ENCODE data around the gene CXCL6.

The CXCL6 gene

GRCh38 chr4:73836373-73837279, at the start of gene CXCL6:
Gene CXCL6, plus strand, starts transcription at chr4:73836678. Its CDS starts 73 bp downstream, at chr4:73836751.
- DNase-seq (ENCODE audit: low read depth in 3 of 3, low spot score in 1 of 3), result no peak

- no peak for DNase-seq (ENCODE audit: low read depth in 3 of 3, low spot score in 1 of 3)
Observed at GRCh38 chr4:73788411-73788810, 48.1 kb upstream of the CXCL6 start.

GRCh38 chr4:73798842-73799241, 37.6 kb upstream of the CXCL6 start:
- no peak for DNase-seq (ENCODE audit: low read depth in 3 of 3, low spot score in 1 of 3)

DNA sequence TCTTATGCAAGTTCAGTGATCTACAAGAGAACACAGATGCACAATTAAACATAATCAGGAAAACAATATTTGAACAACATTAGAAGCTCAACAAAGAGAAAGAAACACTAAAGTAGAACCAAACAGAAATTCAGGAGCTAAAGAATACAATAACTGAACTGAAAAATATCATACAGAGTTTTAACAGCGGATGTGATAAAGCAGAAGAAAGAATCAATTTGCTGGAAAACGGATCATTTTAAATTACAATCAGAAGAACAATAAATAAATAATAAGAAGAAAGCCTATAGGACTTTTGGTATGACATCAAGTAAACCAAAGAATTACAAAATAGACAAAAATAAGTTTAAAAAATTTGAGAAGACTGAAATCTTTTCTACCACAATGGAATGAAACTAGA, 36.3 kb upstream of the CXCL6 start:
- no peak for DNase-seq (ENCODE audit: low read depth in 3 of 3, low spot score in 1 of 3)

- DNase-seq (ENCODE audit: low read depth in 3 of 3, low spot score in 1 of 3), result no peak
Observed at GRCh38 chr4:73801692-73802091, 34.8 kb upstream of the CXCL6 start.

GRCh38 chr4:73803213-73803612, 33.3 kb upstream of the CXCL6 start:
- no peak for DNase-seq (ENCODE audit: low read depth in 3 of 3, low spot score in 1 of 3)

DNA sequence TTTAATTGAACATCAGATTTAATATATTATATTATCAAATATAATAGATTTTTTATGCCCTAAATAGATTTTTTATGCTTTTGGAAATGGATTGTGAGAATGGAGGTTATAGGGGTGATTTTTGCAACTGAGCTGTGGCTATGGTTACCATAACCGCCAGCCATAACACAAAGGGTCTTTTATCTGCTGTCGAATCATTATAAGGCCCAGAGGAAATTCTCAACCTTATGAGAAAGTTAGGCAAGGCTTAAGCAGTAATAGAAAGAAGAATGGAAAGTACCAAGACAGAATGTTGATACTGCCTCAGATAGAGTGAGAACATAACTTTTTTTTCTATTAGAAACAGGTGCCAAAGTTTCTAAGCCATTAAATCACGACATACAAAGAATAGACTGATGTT, 26.3 kb upstream of the CXCL6 start:
- DNase-seq (ENCODE audit: low read depth in 3 of 3, low spot score in 1 of 3), result no peak

GRCh38 chr4:73811841-73812240, 24.6 kb upstream of the CXCL6 start:
- no peak for DNase-seq (ENCODE audit: low read depth in 3 of 3, low spot score in 1 of 3)

DNA sequence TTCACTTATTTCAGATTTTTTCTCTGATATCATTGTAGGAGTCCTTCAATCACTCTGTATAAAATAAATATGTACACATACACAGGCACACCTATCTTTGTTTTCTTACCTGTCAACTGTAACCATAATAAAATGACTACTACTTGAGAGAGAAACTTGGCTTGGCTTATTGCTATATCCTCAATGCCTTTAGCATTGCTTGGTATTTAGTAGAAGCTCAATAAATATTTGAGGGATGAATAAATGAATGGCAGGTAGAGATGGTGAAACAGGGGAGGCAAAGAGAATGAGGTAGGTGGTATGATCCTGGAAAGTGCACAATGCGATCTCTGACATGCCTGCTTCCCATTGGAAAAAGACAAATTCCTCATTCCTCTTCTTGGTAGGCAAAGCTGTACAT, 21.8 kb upstream of the CXCL6 start:
- no peak for DNase-seq (ENCODE audit: low read depth in 3 of 3, low spot score in 1 of 3)

DNA sequence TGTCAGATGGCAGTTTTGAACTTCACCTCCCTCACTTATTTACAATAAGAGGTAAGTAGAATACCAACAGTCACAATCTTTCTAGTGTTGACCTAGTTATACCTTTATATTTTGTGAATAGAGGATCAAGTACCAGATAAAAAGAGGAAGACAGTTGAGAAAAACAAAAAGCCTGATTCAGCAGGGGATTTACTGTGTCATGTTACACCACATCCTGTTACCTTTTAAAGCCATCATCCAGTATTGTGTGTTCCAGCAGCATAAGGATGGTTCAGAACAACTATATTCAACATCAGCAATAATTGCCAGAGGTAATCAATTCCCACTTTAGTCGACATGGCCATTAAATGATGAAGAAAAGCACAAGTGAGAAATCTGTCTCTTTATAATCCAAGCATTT, 21.3 kb upstream of the CXCL6 start:
- DNase-seq (ENCODE audit: low read depth in 3 of 3, low spot score in 1 of 3), result no peak

- no peak for DNase-seq (ENCODE audit: low read depth in 3 of 3, low spot score in 1 of 3)
Observed at GRCh38 chr4:73816814-73817213, 19.7 kb upstream of the CXCL6 start.

GRCh38 chr4:73817341-73817740, 19.1 kb upstream of the CXCL6 start:
- DNase-seq (ENCODE audit: low read depth in 3 of 3, low spot score in 1 of 3), result no peak

DNA sequence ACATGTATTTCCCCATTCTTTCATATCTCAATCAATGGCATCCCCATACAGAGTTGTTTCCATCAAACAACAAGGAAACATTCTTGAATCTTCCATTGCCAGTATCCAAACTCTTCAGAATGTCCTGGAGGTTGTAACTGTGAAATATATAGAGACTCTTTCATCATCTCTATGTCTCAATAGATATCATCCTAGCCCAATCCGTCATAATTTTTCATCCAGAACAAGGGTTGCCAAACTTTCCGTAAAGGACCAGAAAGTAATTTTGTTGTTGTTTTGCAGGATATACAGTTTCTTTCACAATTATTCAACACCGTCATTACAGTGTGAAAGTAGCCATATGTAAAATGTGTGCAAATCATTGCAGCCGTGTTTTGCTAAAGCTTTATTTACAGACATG, 15.2 kb upstream of the CXCL6 start:
- DNase-seq (ENCODE audit: low read depth in 3 of 3, low spot score in 1 of 3), result no peak

DNA sequence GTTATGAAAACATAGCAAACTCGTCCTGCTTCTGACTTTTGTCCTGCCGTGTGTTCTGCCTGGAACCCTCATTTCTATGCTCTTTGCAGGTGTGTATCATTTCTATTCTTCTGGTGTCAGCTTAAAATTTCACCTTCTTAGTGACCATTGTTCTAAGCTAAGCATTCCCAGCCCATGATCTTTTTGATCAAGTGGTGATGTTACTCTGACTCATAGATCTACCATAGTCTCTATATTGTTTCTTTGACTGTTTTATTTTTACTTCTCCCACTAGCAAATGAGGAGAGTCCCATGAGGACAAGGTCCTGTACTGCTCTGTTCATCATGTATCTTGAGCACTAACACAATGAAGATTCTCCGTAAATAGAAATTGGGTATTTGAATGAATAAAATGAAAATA, 14.1 kb upstream of the CXCL6 start:
- DNase-seq (ENCODE audit: low read depth in 3 of 3, low spot score in 1 of 3), result no peak

GRCh38 chr4:73822812-73823504, 13.5 kb upstream of the CXCL6 start:
- DNase-seq (ENCODE audit: low read depth in 3 of 3, low spot score in 1 of 3), result no peak

DNA sequence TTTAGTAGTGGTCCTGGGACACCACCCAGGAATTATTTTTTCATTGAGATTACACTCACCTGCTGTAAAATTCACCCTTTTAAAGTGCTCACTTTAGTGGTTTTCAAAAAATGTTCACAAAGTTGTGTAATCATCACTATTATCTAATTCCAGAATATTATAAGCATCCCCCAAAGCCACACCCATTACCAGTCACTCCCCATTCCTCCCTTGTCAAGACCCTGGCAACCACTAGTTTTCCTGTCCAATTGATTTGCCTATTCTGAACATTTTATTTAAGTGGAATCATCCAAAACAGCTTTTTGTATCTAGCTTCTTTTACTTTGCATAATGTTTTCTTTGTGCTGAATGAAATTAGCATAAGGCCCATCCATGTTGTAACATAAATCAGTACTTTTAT, 12.7 kb upstream of the CXCL6 start:
- no peak for DNase-seq (ENCODE audit: low read depth in 3 of 3, low spot score in 1 of 3)

DNA sequence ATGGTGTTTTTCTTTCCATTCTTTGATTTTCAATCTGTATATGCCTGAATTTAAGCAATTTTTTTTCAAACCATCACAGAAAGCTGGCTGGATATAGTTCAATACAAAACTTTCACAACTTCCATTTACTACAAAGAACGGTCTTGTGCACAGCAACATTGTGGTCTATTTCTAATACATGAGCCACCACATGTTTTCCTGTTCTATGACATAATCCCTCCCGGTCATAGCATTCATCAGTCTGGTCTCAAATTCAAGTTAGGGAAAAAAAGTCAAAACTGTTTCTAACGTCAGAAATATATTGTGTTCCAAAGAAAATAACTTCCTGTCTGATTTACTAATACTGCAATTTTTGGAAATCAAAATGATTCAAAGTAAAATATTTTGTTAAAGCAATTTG, 7.5 kb upstream of the CXCL6 start:
- no peak for DNase-seq (ENCODE audit: low read depth in 3 of 3, low spot score in 1 of 3)

DNA sequence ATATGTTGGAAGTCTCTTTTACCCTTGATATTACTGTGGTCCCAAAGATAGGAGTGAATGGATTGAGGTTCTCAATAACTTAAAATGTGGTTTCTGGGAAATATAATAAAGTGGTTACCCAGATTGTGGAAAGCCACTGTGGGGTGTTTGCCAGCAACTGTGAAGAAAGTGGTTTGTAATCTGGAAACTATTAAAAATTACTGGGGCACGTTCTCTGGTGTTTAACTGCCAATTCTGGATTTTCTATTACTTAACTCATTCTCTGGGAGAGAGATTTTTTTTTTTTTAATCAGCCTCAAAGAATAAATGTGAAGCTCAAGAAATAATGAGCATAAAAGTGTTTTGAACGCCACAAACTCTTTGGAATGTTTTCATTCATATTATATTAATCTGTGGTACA, 4.9 kb upstream of the CXCL6 start:
- no peak for DNase-seq (ENCODE audit: low read depth in 3 of 3, low spot score in 1 of 3)

DNA sequence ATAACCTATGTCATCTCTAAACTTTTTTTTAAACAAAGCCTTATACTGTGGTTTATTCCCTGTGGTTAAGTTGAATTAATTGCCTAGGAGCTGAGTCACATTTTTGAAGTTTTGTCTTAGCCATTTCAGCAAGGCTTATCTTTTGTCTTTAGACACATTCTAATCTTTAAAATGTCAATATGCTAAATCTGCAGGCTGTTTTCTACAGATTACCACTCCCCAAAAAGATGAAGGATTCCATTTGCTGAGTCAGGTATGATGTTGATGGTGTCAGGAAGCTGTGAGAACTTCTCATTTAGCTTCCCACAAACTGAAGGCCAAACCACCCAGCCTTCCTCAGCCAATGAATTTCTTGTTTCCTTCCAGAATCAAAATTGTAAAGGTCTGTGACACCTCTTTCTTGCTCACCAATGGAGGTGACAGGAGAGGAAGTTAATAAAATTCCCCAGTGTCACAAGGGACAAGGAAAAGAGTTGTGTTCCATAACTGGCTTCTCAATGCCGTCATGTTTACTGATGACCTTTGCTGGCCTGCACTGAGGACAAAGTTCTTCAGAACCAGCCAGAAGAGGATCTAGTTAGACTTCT, 3.7 kb upstream of the CXCL6 start:
- no peak for DNase-seq (ENCODE audit: low read depth in 3 of 3, low spot score in 1 of 3)

DNA sequence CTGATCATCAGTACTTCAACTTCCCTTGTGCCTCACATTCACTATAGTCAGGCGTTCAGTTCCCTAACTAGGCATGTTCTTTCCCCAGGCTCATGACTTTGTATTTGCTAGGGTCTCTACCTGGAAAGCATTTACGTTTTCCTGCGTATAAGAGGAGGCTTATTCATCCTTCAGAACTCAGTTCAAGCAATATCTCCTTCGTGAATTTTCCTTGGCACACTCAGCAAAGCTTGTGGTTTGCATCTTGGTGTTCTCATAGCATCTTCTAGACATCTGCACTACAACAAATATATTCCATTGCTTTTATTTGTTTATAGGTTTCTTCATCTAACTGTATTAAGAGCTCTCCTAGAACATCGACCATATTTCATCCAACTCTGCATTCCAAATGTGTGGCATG, 2.6 kb downstream of the CXCL6 start:
- no peak for DNase-seq (ENCODE audit: low read depth in 3 of 3, low spot score in 1 of 3)

DNA sequence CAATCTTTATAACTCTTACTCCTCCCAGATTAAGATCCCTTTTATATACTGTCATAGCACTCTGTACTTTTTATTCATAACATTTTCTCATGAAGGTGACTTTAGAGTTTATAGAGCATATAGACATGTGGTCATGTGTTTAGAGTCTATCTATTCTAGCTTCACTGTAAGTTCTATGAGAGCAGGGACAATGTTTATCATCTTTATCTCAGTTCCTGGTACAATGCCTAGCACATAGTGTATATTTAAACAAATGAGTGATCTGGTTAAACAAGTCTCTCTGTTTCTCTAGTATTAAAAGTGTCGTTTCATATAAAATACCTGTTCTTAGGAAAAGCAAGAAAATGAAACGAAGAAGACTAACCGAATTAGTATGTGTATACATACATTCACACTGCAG, 3.2 kb downstream of the CXCL6 start:
- no peak for DNase-seq (ENCODE audit: low read depth in 3 of 3, low spot score in 1 of 3)

DNA sequence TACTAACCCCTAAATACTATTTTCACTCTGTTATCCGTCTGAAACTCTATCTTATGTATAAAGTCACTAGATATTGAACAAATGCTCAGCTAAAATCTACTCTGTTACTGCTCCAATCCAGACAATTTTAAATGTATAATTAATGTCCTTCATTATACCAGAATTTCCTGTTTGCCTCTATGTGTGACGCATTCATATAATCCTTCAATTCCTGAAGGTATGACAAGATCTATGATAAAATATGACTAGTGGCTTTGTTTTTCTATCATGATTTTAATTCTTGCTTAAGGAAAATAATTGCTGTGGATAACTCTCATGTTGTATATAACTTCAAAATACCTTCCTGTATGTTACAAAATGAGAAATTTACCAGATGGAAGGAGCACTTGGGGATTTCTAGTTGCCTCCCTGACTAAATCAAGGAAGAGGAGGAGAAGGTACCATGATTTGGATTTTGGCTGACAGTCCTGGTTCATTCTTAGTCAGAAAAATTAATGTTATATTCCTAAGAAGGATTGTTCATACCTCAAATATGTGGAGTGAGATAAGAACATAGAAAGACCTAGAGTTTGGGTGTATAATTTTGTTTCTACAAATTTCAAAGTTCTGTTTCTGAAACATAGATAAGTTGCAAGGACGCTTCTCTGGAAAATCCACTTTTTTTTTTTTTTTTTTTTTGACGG, 4.9 kb downstream of the CXCL6 start:
- no peak for DNase-seq (ENCODE audit: low read depth in 3 of 3, low spot score in 1 of 3)

Measured in stimulated activated CD4-positive, alpha-beta T cell treated with anti-CD3 and anti-CD28 coated beads, TNF-alpha, amount 100 ng/mL, for 1 hour (primary cell).